GM19193 (cell line): ENCODE data around the gene PCSK2.

ENCODE experiments used
- POLR2A ChIP-seq: IDR thresholded peaks from 4 replicates; pipeline ENCODE4 v1.6.1; 2011; ENCODE audit not compliant: insufficient read depth, insufficient read length; ENCODE audit errors: extremely low read depth

PCSK2 gene

DNA sequence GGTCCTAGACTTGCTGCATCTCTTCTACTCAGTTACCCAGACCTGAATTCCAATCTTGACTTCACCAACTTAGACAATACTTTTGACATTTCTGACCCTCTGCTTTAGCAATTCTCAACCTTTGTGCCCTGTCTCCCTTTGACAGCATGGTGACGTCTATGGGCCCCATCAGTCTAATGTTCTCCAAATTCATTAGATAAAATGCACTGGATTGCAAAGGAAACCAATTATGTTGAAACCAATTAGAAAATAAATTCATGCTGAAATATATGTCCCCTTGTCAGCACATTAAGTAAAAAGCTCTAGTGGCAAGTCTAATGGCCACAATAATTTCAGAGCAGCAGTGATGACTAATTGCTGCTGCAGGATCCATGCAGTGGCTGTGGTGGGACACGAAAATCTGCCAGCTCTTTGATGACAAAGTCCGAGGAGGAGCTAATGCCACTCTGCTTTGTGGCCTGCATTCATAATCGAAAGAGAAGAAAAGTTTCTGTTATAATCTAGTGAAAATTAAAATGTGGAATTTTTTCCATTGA, 240.3 kb downstream of the PCSK2 start:
- no peak for TF ChIP-seq POLR2A

GRCh38 chr20:17468073-17468840, 241.4 kb downstream of the PCSK2 start:
- no peak for TF ChIP-seq POLR2A

GRCh38 chr20:17469246-17470030, 242.6 kb downstream of the PCSK2 start:
- TF ChIP-seq POLR2A: no peak

DNA sequence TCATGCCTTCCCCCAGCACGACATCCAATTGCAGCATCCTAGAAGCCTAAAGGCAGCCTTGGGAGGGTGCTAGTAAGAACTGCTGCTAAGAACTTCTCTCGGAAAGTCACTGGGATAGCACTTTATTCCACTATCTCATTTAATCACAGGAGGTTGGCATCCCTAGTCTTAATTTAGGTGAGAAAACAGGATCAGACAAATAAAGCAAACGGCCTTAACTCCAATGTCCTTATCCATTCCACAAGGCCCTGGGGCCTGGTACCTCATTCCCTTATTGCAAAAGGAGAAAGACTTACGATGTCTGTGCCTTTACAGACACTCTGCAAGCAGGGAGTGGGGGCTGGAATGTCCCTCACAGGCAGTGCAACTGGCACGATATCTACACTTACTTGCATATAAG, 243.7 kb downstream of the PCSK2 start:
- no peak for TF ChIP-seq POLR2A

DNA sequence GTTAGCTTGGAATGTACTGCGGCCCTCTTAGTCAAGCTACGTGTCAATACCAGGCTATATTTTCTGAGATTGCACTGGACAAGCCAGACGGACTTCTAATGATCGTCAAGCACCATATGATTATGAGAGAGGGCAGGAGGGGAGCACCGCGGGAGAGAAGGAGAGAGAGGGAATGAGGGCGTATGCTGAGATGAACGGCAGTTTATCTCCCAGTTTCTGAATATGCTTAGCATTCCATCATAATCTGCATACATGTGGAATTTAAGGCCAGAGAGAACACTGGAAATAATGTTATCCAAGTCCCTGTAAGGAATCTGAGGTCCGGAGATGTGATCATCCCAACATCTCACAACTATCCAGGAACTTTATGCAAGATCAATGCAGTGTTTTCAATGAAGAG, 244.1 kb downstream of the PCSK2 start:
- TF ChIP-seq POLR2A: no peak

- no peak for TF ChIP-seq POLR2A
These were observed 244.9 kb downstream of the PCSK2 start for GRCh38 chr20:17471606-17472187.

GRCh38 chr20:17473659-17474058, 246.8 kb downstream of the PCSK2 start:
- TF ChIP-seq POLR2A: no peak

DNA sequence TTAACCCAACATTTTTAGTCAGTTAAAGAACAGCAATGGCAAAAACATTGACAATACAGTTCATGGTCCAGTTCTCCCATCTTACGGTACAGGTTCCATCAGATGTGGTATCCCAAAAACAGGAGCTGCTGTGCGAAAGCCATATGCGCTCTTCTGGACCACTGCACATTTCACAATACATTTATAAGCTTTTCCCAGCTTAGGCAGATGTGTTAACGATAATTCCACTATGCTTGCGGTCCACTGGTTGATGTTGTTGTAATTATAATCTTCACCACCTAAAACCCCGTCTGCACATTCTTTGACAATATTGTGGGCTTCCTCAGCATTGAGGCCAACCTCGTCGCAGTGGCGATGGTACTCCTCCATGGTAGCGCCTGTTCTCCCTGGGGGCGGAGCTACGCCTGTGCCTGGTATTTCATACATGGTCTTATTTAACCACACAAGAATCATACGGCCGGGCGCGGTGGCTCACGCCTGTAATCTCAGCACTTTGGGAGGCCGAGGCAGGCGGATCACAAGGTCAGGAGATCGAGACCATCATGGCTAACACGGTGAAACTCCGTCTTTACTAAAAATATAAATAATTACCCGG, 252.3 kb downstream of the PCSK2 start:
- no peak for TF ChIP-seq POLR2A

GRCh38 chr20:17480696-17481095, 253.9 kb downstream of the PCSK2 start:
- TF ChIP-seq POLR2A: no peak

DNA sequence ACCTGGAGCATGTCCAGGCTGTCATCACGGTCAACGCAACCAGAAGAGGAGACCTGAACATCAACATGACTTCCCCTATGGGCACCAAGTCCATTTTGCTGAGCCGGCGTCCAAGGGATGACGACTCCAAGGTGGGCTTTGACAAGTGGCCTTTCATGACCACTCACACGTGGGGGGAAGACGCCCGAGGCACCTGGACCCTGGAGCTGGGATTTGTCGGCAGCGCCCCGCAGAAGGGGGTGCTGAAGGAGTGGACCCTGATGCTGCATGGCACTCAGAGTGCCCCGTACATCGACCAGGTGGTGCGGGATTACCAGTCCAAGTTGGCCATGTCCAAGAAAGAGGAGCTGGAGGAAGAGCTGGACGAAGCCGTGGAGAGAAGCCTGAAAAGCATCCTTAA, 254.8 kb downstream of the PCSK2 start:
- TF ChIP-seq POLR2A: no peak

GRCh38 chr20:17482536-17482935, 255.7 kb downstream of the PCSK2 start:
- no peak for TF ChIP-seq POLR2A

DNA sequence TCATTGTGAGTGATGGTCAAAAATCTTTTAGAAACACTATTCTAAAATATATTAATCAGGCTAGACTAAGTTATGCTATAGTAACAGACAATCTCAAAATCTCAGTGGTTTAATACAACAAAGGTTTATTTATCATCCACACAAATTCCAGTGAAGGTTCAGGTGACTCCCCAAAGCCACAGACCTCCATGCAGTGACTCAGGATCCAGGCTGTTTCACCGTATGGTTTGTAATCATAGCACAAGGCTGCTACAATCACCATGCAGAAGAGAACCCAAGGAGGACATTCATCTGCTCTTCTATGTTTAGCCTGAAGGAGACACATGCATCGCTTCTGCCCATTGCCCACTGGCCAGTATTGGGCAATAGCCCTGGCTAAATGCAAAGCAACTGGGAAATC, 258.2 kb downstream of the PCSK2 start:
- no peak for TF ChIP-seq POLR2A

DNA sequence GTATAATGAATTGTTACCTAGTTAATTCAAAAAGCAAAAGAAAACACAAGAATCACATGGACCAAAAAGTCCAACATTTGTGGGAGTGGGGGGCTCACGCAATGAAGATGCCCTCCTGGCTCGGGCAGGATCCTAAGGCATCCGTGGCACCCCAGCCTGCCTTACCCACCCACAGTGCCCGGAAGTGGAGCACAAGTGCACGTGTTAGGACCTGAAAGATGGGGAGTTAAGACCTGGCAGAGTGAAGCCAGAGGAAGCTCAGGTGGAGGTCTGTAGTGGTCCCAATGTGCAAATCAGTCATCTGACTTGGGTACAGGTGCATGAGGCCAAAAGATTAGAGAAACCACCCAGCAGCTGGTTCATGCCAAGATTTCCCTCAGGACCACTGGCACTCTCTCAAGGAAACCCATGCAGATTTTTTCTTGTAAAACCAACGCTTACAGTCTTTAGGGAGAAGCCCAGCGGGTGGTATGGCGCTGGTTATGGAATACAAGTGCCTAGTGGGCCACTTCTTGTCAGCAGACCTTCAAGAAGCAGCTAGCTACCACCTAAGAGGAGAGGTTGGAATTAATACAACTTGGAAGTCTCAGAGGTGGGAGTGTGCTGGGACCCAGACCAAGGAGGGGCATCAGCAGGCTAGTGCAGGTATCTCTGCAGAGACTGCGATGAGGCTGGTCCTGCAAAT, 262.2 kb downstream of the PCSK2 start:
- no peak for TF ChIP-seq POLR2A

DNA sequence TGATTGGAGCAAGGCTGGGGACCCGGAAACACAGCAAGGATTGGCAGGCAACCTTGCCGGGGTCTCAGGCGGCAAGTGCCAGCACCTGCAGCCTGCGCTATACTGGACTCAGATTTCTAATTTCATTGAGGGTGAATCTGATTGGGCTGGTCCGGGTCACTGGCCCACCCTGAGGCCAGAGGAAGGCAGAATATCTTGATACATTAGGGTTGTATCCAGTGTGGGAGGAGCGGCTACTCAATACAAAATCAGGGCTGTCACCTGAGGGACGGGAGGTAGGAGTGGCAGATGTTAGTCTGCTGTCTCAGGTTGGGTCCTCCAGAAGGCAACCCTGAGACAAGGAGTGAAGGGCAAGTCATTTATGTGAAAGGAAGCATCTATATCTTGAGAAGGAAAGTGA, 263.7 kb downstream of the PCSK2 start:
- no peak for TF ChIP-seq POLR2A

DNA sequence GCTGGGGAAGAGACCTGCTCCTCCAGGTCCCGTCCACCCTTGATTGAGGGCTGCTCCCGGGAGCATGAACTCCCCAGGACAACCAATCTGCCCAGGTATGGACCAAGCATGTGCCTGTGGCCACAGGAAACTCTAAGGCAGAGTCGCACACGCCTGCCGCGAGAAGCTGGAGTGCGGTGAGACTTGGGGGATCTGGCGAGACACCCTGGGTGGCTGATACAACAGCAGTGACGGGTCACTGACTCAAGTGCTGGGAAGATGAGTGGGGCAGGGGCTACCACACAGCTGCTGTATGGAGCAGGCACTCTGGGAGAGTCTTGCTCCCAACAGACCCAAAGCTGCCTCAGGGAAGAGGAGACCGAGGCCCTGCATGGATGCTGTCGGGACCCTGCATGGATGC, 264.2 kb downstream of the PCSK2 start:
- no peak for TF ChIP-seq POLR2A

DNA sequence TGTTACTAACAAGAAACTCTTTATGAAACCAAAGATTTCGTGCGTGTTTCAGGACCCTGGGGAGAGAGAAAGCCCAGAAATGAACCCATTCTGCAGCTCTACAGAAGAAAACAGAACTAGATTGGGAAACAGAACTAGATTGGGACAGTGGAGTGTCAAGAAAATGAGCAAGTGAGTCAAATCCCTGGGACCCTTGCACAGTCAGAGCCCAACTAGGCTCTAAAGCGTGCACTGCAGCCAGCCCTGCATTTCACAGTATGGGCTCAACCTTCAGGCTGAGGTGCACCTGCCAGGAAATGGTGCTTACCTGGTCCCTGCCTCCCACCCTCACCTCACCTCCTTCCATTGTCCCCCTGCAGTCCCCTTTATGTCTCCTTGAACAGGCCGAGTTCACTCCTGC, 264.6 kb downstream of the PCSK2 start:
- TF ChIP-seq POLR2A: no peak

DNA sequence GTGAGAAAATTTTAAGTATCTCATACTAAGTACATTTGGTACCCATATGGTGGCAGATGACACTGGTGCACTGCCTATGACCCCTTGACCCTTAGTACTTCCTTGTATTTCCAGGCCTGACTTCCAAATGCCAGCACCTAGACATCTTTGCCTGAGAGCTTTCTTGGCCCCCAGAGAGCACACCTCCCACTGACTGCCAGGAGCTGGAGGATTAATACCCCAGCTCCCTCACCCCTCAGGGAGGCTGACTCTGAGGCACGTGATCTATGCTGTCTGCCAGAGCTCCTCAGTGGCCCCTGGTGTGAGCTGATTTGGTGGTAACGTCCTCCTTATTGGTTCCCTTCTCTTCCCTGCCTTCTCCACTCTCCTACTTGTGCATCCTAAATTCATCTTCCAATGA, 266.3 kb downstream of the PCSK2 start:
- TF ChIP-seq POLR2A: no peak
